Fibroblast of villous mesenchyme (primary cell): Measurements from ENCODE around the gene NEK1. TPM values are rescaled to one million over a fixed set of nuclear protein-coding genes. Genes with fewer than 3 reads are reported as not detected.

Experiments used
- DNase-seq: peaks from one replicate; pipeline ENCODE4 v3.0.0-alpha.2; 2010; ENCODE audit warnings: low read depth
- H3K4me3 ChIP-seq: 2 replicates; pipeline ENCODE4 v1.5.1; 2011; ENCODE audit warnings: low read depth, mild to moderate bottlenecking, low read length
- CTCF ChIP-seq: IDR thresholded peaks from 2 replicates; pipeline ENCODE4 v1.5.1; 2012; ENCODE audit warnings: low read depth, mild to moderate bottlenecking, low read length; ENCODE audit not compliant: insufficient read depth
- total RNA-seq: library from RNA; depleted of rRNA; stranded (reverse); fragments of >200 nt; gene quantifications from 2 replicates; pipeline ENCODE4 v1.2.3, GENCODE V29; 2012

Gene NEK1
- total RNA-seq: 8.7 and 11.2 TPM in 2 replicates

GRCh38 chr4:169611991-169612870 lies at the start of gene NEK1:
TSS of gene NEK1 (minus strand) at chr4:169612583. CDS start at chr4:169602630, 9,953 bp downstream.
- no peak for TF ChIP-seq CTCF
- DNase-seq: peak; percentile 89
- H3K4me3 ChIP-seq: peak within 1 kb of the TSS; percentile 78

GRCh38 chr4:169661761-169662160 lies 49.4 kb upstream of the NEK1 start:
- peak overlapping the region; percentile 4 for H3K4me3 ChIP-seq
- no peak for DNase-seq

GRCh38 chr4:169660929-169661328 lies 48.5 kb upstream of the NEK1 start:
- TF ChIP-seq CTCF: no peak
- no peak for DNase-seq
- peak overlapping the region; percentile 60 for H3K4me3 ChIP-seq

More at GRCh38 chr4:169661761-169662160, 49.4 kb upstream of the NEK1 start:
- TF ChIP-seq CTCF: no peak

- peak; percentile 100 for DNase-seq
- TF ChIP-seq CTCF: no peak
- peak overlapping the region; percentile 60 for H3K4me3 ChIP-seq
Observed at GRCh38 chr4:169659716-169660670, 47.6 kb upstream of the NEK1 start.

GRCh38 chr4:169658975-169659715 lies 46.8 kb upstream of the NEK1 start:
- no peak for DNase-seq
- H3K4me3 ChIP-seq: peak overlapping the region; percentile 60
- no peak for TF ChIP-seq CTCF

GRCh38 chr4:169658196-169658595 lies 45.8 kb upstream of the NEK1 start:
- H3K4me3 ChIP-seq: no peak overlapping the region
- no peak for TF ChIP-seq CTCF

More at GRCh38 chr4:169658196-169658595, 45.8 kb upstream of the NEK1 start:
- DNase-seq: no peak
